Endothelial cell of umbilical vein (primary cell): ENCODE data around the gene SYDE2. TPM values are rescaled to one million over a fixed set of nuclear protein-coding genes. Genes with fewer than 3 reads are reported as not detected.

Experiments used
- BruUV-seq: library from RNA; stranded (reverse); fragments of 400-500 nt; replicated peaks from 2 replicates; lab custom pipeline; 2021; lab: Mats Ljungman, UMichigan
- CTCF ChIA-PET: fragments of 300-600, 350-600 bp; sonication (Branson Sonifier 250); formaldehyde crosslinking; loops from one replicate; lab custom pipeline; 2021; ENCODE audit warnings: antibody characterized with exemption, inconsistent platforms; lab: Charles Lee
- POLR2A ChIA-PET: fragments of 300-600, 350-600 bp; sonication (Branson Sonifier 250); formaldehyde crosslinking; loops from one replicate; lab custom pipeline; 2021; ENCODE audit warnings: antibody characterized with exemption, inconsistent platforms; lab: Charles Lee
- DNase-seq: peaks from one replicate; pipeline ENCODE4 v3.0.0-alpha.2; 2011; ENCODE audit warnings: low read depth, low spot score
- FAIRE-seq: peaks from 2 replicates; lab custom pipeline; 2011; peaks lifted over from hg19 to GRCh38; lab: Jason Lieb, UNC
- H2AFZ ChIP-seq: 2 replicates; pipeline ENCODE4 v1.6.0; 2012; ENCODE audit warnings: low read depth, low read length, control low read depth, inconsistent platforms
- H3K27ac ChIP-seq: 2 replicates; pipeline ENCODE4 v1.5.1; 2011; ENCODE audit warnings: low read depth, mild to moderate bottlenecking, control low read depth, low read length, moderate library complexity; ENCODE audit not compliant: insufficient read depth
- H3K27me3 ChIP-seq, 2 experiments: 2 replicates each; pipeline versions ENCODE4 v1.6.0 to v1.6.1; 2011; ENCODE audit warnings: low read length in 2 of 2, mixed read lengths in 1 of 2; ENCODE audit not compliant: control insufficient read depth in 2 of 2, insufficient read depth in 2 of 2
- H3K36me3 ChIP-seq, 2 experiments: 2 replicates in 1 of 2; 3 replicates in 1 of 2; pipeline ENCODE4 v1.5.1; 2011; ENCODE audit warnings: low read length in 2 of 2, mild to moderate bottlenecking in 1 of 2, moderate library complexity in 1 of 2; ENCODE audit not compliant: control insufficient read depth in 2 of 2, insufficient read depth in 2 of 2; ENCODE audit errors: extremely low read depth in 1 of 2
- H3K4me1 ChIP-seq: 3 replicates; pipeline ENCODE4 v1.5.1; 2011; ENCODE audit warnings: mild to moderate bottlenecking, low read length; ENCODE audit not compliant: control insufficient read depth, insufficient read depth; ENCODE audit errors: extremely low read depth
- H3K4me2 ChIP-seq: 2 replicates; pipeline ENCODE4 v1.6.1; 2011; ENCODE audit warnings: low read length, control low read depth, mixed read lengths; ENCODE audit not compliant: insufficient read depth
- H3K4me3 ChIP-seq, 3 experiments: fragments of 200-600 bp in 1 of 3; sonication (generic), shearing (Covaris generic) in 1 of 3; replicated peaks in 1 of 3; 2 replicates each; pipeline ENCODE4 v1.5.1; 2011 to 2016; ENCODE audit warnings: control low read depth in 3 of 3, low read length in 3 of 3, mild to moderate bottlenecking in 2 of 3, inconsistent platforms in 1 of 3, low read depth in 1 of 3, moderate library complexity in 1 of 3; ENCODE audit not compliant: insufficient read depth in 1 of 3
- H3K79me2 ChIP-seq: 2 replicates; pipeline ENCODE4 v1.6.0; 2012; ENCODE audit warnings: low read length, inconsistent platforms; ENCODE audit not compliant: control insufficient read depth, insufficient read depth
- H3K9ac ChIP-seq: replicated peaks from 2 replicates; pipeline ENCODE3; 2011; ENCODE audit warnings: low read length, control low read depth; ENCODE audit not compliant: insufficient read depth; ENCODE audit errors: extremely low read depth
- H3K9me1 ChIP-seq: replicated peaks from 3 replicates; pipeline ENCODE4 v1.6.0; 2011; ENCODE audit warnings: mild to moderate bottlenecking, low read length; ENCODE audit not compliant: control insufficient read depth, insufficient read depth; ENCODE audit errors: extremely low read depth
- H3K9me3 ChIP-seq: replicated peaks from 2 replicates; pipeline ENCODE4 v1.5.1; 2012; ENCODE audit warnings: low read length, inconsistent platforms; ENCODE audit not compliant: control insufficient read depth, insufficient read depth
- H4K20me1 ChIP-seq: replicated peaks from 2 replicates; pipeline ENCODE3; 2011; ENCODE audit warnings: mild to moderate bottlenecking, low read length; ENCODE audit not compliant: control insufficient read depth, insufficient read depth; ENCODE audit errors: extremely low read depth
- CTCF ChIP-seq, 2 donors: IDR thresholded peaks; 1 replicate in 1 of 2; 2 replicates in 1 of 2; pipeline ENCODE4 v1.5.1; 2011; ENCODE audit warnings: low read length in 2 of 2, mild to moderate bottlenecking in 2 of 2, moderate library complexity in 2 of 2, control low read depth in 1 of 2, inconsistent platforms in 1 of 2, low read depth in 1 of 2; ENCODE audit not compliant: insufficient read depth in 1 of 2; ENCODE audit errors: extremely low read depth in 1 of 2
- EZH2 ChIP-seq: IDR thresholded peaks from 2 replicates; pipeline ENCODE4 v1.6.1; 2012; ENCODE audit warnings: borderline replicate concordance, low read depth, mild to moderate bottlenecking, moderate library complexity, low read length, inconsistent platforms; ENCODE audit not compliant: severe bottlenecking
- JUN ChIP-seq: IDR thresholded peaks from 2 replicates; pipeline ENCODE4 v1.6.1; 2011; ENCODE audit warnings: borderline replicate concordance, low read depth; ENCODE audit not compliant: insufficient read length, insufficient read depth
- MYC ChIP-seq: IDR thresholded peaks from one replicate; pipeline ENCODE4 v1.6.1; 2011; ENCODE audit warnings: mild to moderate bottlenecking, low read depth, low read length
- POLR2A ChIP-seq: IDR thresholded peaks from 2 replicates; pipeline ENCODE4 v1.6.1; 2012; ENCODE audit warnings: low read depth, mild to moderate bottlenecking, control low read depth, low read length
- POLR2AphosphoS5 ChIP-seq: IDR thresholded peaks from 2 replicates; pipeline ENCODE4 v1.6.1; 2012; ENCODE audit warnings: low read depth, mild to moderate bottlenecking, control low read depth, low read length, moderate library complexity; ENCODE audit not compliant: insufficient read depth
- dilution Hi-C: fragments of 300-500 bp; cut with MboI; formaldehyde crosslinking; loops from one replicate; pipeline ENCODE4 v1.15.0; 2019; ENCODE audit warnings: low sequenced_read_pairs; ENCODE audit not compliant: extremely low pct_ligation_motif_present
- intact Hi-C: fragments of 100-400 bp; cut with micrococcal nuclease; formaldehyde crosslinking; loops from one replicate; pipeline ENCODE4 v1.10.0; 2022
- polyA plus RNA-seq, 4 experiments: library from polyadenylated mRNA; depleted of rRNA in 3 of 4; stranded (reverse) in 3 of 4; unstranded in 1 of 4; fragments of >200 nt; gene quantifications; 2 replicates each; pipeline versions ENCODE4 v1.2.1 to v1.2.3, GENCODE V29; 2011 to 2012; ENCODE audit warnings: missing spikeins in 1 of 4
- total RNA-seq: library from RNA; stranded (reverse); gene quantifications from 2 replicates; pipeline ENCODE4 v1.2.3, GENCODE V29; 2021

Gene SYDE2
- total and polyA plus RNA-seq, 2 donors (not counting 3 experiments of a cell fraction or from before 2014, with no cell fraction given) = 0.52 to 3.1 TPM

DNA sequence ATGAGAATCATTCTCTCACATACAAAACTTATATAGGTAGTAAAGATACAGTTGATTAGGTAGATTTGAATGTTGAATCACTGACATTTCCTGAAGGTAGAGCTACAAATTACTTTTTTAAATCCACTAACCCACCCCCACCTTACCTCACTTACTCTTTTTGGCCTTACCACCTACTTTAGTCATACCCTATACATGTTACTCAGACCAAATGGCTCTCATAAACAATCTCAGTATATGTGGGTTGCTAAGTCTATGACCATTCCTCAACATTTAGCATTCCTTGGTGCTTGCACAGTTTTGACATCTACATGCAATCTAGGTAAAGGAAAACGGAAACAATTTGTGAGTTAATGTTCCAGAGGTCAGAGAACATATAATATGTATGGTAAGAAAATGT, 26.3 kb downstream of the SYDE2 start:
- H2AFZ ChIP-seq = no peak overlapping the region
- no peaks in the 10 kb centered on the region for H3K9me1 ChIP-seq
- BruUV-seq = no TSS peak
- no peaks in the 10 kb centered on the region for H3K36me3 ChIP-seq
- DNase-seq = no peak
- TF ChIP-seq JUN (no peak), EZH2 (no peak), POLR2A (no peak), CTCF (IDR thresholded peaks at IDR 0.05; ENCODE audit: extremely low read depth in 1 of 2, insufficient read depth in 1 of 2, low read depth in 1 of 2, low read length in 2 of 2) (no peak), MYC (no peak), POLR2AphosphoS5 (no peak)
- no peaks in the 10 kb centered on the region for H3K27me3 ChIP-seq
- no peak for FAIRE-seq
- H3K4me1 ChIP-seq = no peaks in the 10 kb centered on the region
- ChIA-PET CTCF (no interaction called here), POLR2A (no interaction called here)
- no peak overlapping the region for H3K9ac ChIP-seq
- no peak overlapping the region for H3K4me2 ChIP-seq
- dilution Hi-C loops = no loop called here
- H3K27ac ChIP-seq = no peak overlapping the region
- H3K4me3 ChIP-seq = no peak overlapping the region
- H3K9me3 ChIP-seq = no peaks in the 10 kb centered on the region
- intact Hi-C loops = no loop called here
- H4K20me1 ChIP-seq = no peaks in the 10 kb centered on the region
- H3K79me2 ChIP-seq = no peaks in the 10 kb centered on the region
